ENCODE data around the gene OR10J1.

The OR10J1 gene, protein sequence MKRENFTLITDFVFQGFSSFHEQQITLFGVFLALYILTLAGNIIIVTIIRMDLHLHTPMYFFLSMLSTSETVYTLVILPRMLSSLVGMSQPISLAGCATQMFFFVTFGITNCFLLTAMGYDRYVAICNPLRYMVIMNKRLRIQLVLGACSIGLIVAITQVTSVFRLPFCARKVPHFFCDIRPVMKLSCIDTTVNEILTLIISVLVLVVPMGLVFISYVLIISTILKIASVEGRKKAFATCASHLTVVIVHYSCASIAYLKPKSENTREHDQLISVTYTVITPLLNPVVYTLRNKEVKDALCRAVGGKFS

DNA sequence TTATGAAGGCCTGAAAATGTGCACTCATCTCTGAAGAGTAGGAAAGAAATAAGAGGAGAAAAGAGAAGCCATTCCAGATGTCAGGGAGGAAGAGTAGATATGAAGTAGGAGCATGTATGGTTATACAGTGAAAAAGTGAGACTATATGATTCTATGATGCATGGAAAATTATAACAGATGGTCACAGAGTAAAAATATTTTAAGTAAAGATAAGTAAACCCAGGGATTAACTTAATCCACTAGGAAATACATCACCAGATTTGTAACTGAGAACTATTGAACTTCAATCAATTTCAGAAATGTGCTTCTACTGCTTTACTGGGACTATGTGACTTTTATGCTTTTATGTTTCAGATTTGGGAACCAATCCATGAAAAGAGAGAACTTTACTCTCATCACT, at the start of gene OR10J1:
Gene OR10J1 (plus strand): TSS at position 301 of the 400 bp plus-strand sequence. CDS start 70 bp downstream, at position 371.
- no peak within 1 kb of the TSS for H3K4me3 ChIP-seq (ENCODE audit: low read depth, low read length)
- DNase-seq (ENCODE audit: low read depth) = no peak
- TF ChIP-seq, protein P1, sequence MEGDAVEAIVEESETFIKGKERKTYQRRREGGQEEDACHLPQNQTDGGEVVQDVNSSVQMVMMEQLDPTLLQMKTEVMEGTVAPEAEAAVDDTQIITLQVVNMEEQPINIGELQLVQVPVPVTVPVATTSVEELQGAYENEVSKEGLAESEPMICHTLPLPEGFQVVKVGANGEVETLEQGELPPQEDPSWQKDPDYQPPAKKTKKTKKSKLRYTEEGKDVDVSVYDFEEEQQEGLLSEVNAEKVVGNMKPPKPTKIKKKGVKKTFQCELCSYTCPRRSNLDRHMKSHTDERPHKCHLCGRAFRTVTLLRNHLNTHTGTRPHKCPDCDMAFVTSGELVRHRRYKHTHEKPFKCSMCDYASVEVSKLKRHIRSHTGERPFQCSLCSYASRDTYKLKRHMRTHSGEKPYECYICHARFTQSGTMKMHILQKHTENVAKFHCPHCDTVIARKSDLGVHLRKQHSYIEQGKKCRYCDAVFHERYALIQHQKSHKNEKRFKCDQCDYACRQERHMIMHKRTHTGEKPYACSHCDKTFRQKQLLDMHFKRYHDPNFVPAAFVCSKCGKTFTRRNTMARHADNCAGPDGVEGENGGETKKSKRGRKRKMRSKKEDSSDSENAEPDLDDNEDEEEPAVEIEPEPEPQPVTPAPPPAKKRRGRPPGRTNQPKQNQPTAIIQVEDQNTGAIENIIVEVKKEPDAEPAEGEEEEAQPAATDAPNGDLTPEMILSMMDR (IDR thresholded peaks at IDR 0.05; ENCODE audit: insufficient read depth, low read depth, low read length, missing control alignments) = no peak

DNA sequence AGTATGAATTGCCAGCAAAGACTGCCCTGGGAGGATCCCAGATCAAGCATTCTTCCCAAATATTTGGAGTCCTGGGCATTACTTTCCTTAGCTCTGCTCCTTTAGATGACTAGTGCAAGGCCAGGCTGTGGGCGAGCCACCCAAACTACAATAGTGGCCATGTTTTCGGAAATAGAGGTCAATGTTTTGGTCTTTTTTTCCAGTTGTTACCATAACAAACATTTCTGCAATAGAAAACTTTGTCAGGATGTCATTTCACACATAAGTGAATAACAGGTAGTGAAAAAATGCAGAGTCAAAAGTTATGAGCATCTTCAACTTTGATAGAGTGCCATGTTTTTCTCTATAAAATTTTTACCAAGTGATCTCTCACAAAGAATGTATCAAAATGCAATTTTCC, 32.7 kb upstream of the OR10J1 start:
- no peak overlapping the region for H3K4me3 ChIP-seq (ENCODE audit: low read depth, low read length)
- no peak for DNase-seq (ENCODE audit: low read depth)
- TF ChIP-seq, protein P1 (IDR thresholded peaks at IDR 0.05; ENCODE audit: insufficient read depth, low read depth, low read length, missing control alignments) = no peak

DNA sequence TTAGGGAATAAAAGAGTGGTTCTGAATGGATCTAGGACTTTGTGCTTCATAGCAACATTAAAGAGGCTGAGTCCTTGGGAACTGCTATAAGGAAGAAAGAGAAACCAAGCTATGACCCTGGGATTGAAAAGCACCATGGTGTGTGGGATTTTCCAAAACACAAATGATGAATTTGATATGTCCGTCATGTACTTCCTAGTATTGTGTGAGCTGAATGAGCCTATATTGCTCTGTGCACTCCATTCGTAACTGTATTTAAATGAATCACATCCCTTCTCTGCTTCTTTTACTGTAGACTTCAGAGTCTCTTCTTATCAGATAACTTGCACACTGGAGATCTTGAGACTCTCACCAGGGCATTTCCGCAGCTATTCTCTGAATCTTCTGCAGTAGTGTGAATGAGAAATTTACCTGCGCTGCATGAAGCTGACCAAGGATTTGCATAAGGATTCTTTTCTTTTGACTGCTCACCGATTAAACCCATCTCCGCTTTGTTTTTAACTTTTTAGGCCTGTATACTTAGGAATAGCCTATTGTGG, 30.6 kb upstream of the OR10J1 start:
- no peak for DNase-seq (ENCODE audit: low read depth)
- H3K4me3 ChIP-seq (ENCODE audit: low read depth, low read length) = no peak overlapping the region
- TF ChIP-seq, protein P1 (IDR thresholded peaks at IDR 0.05; ENCODE audit: insufficient read depth, low read depth, low read length, missing control alignments) = no peak

DNA sequence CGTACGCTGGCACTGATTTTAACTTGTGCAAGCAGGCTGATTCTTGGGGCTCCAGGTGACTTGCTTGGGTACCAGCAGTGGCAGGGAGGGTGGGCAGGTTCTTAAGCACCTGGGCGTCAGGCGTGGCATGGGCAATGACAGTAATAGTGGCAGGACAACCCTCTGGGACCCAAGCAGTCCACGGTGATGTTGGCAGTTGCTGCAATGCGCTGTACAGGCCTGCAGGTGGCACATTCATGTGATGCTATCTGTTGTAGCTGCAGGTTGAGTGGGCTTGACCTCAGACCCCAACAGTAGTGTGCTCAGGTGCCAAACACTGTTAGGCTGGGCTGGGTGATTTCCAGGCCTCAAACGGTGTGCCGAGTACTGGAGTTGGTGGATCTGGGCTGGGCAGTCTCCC, 17.7 kb upstream of the OR10J1 start:
- TF ChIP-seq, protein P1 (IDR thresholded peaks at IDR 0.05; ENCODE audit: insufficient read depth, low read depth, low read length, missing control alignments) = peak; percentile 39
- DNase-seq (ENCODE audit: low read depth) = no peak
- H3K4me3 ChIP-seq (ENCODE audit: low read depth, low read length) = no peak overlapping the region

DNA sequence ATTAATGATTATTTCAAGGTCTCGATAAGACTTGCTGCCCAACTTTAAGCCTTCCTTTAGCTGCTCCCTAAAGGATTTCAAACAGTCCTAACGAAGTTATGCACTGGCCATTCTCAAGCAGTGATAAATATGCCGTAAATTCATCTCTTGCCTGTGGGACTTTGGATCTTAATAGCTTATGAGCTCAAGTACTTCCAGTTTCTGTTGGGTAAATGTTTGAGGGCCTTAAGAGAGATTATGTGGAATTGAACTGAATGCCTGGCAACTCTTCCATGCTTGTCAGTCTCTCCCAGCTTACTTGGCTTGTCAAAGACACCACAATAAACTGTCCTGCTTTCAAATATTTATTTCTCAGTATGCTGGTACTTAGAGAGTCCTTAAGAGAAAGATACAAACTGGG, 11.0 kb upstream of the OR10J1 start:
- H3K4me3 ChIP-seq (ENCODE audit: low read depth, low read length) = no peak overlapping the region
- TF ChIP-seq, protein P1 (IDR thresholded peaks at IDR 0.05; ENCODE audit: insufficient read depth, low read depth, low read length, missing control alignments) = no peak
- DNase-seq (ENCODE audit: low read depth) = no peak

DNA sequence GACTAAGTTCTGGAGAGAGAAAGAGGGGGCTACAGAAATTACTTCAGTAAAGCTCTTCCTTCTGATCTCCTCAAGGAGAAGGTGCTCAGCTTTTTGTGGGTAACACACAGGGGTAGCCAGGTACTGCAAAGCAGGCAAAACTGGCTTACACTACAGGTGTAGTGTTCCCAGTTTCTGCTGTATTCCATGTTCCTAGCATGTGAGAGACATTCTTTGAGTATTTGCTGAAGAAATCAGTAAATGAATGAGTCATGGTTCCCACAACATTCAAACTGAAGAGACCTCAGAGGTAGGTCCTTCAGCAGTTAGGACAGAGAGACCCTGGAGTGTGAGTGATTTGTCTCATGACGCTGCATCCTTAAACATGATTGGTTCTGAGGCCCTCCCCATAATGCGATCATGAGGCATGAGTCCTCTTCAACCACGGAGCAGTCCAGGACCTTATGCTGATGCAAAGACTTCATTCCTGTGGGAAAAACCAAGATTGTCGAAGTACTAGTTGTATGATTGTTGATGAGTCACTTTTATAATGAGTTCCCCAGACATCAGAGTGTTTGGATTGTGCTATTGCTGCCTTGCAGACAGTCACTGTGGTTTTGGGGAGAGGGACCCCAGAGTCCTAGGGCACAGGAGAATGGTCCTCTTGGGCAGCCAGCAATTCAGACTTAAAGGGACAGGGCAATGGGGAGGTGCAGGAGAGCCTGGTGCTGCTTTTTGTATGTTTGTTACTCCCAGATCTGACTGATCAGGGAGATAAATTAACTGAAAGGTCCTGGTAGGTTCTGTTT, 10.3 kb upstream of the OR10J1 start:
- no peak overlapping the region for H3K4me3 ChIP-seq (ENCODE audit: low read depth, low read length)
- TF ChIP-seq, protein P1 (IDR thresholded peaks at IDR 0.05; ENCODE audit: insufficient read depth, low read depth, low read length, missing control alignments) = no peak
- no peak for DNase-seq (ENCODE audit: low read depth)
